GM18520 (cell line): ENCODE data around the gene DNAJC22.
"Not testable (repeated sequence)": the region's sequence is repeated elsewhere in the genome, so short reads cannot be mapped to it uniquely, and the experiment has no call there.

Experiments used
- ATAC-seq: cut with Tn5 transposase; IDR thresholded peaks from one replicate; pipeline ENCODE4 v1.9.1; 2021; ENCODE audit not compliant: unreplicated experiment

DNAJC22 gene

DNA sequence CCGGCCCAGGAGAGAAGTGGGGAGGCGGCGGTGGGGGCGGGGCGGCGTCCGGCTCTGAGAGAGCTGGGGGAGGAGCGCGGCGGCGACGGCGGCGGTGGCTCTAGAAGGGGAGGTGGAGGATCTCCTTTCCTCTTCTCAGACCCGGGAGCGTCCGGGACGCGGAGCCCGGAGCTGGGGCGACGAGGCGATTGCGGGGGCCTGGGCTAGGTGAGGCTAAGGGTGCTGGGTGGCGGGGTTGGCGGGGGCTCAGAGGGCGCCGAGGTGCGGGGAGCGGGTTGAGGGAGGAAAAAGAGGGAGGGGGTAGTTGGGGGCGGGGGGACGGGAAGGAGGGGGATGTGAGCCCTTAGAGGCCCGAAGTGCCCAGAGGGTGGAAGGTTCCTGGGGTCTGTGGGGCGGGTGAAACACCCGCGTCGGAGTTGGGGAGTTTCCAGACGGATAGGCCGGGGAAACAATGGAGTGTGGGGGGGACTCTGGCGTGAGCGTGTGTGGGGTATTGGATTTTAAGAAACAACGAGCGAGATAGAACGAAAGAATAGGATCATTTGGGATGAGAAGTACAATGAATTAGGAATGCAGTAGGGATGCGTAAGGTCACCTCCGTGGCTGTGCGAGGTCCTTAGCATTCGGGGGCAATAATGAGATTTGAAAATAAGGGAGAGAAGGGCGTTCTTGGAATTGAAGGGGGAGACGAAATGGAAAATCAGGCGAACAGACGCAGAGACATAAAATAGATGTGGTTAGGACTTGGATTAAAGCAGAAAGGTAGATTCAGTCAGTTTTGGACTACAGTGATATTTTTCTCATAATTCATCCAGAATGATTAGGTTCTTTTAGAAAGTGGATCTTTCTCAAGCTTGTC lies 20.9 kb downstream of the DNAJC22 start, which contains the start of gene SPATS2:
TSS of gene SPATS2 (plus strand) at position 82 of the 859 bp plus-strand sequence. CDS start 93,551 bp downstream, outside the sequence.
- ATAC-seq, result no peak

DNA sequence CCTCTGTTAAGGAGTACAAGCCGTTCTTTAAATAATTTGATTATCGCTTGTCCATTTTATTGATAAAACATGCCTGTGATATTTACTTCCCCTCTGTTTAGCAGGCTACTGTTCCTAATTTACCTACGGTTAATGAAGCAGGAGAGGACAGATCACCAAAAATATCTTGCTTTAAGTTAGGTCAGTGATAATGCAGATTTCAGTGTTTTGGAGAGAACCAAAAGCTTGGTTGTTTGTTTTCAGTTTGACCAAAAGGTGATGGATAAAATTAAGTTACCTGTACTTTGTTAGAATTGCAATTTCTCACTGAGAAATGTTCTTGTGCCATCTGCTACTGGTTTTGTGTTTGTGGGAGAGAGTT lies 21.5 kb downstream of the DNAJC22 start:
- no peak for ATAC-seq

DNA sequence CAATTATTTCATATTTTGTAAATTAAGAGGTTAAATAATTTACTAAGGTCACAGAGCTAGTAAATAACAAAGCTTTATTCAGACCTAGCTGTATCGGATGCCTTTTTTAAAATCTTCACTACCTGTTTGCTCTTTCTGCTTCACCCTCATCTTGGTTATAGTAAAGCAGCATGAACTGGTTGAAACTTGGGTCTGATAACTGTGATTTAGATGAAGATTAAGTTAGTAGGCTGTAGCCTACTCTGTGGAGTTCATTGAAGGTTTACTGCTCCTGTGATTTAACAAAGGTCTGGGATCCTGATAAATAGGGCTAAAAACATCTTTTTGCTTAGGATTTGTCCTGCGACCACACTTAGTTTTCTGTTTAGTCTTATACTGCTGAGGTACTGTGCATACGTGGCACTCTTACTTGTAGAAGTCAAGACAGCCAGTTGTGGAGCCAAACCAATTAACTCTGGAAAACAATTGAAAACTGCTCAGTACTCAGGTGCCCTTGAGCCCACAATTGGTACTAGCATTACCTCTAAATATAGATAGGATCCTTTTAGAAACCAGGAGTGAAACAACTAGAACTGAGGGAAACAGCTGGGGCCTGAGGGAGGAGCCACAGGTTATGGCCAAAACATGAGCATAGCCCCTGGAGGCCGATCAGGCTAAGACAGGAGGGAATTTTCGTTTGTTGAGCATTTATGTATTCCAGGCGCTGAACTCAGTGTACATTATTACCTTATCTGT lies 22.9 kb downstream of the DNAJC22 start:
- no peak for ATAC-seq

DNA sequence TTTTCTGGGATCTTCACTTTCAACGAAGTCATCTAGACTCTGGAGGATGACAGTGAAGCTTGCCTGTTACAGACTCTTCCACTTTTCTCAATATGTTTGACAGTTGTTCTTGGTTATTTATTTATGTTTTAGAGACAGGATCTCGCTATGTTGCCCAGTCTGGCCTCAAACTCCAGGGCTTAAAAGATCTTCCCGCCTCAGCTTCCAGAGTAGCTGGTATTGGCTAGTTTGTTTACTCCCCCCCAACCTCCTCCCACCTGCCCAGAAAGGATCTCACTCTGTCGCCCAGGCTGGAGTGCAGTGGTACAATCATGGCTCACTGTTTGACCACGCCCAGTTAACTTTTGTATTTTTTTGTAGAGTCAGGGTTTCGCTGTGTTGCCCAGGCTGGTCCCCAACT lies 23.9 kb downstream of the DNAJC22 start:
- no peak for ATAC-seq

DNA sequence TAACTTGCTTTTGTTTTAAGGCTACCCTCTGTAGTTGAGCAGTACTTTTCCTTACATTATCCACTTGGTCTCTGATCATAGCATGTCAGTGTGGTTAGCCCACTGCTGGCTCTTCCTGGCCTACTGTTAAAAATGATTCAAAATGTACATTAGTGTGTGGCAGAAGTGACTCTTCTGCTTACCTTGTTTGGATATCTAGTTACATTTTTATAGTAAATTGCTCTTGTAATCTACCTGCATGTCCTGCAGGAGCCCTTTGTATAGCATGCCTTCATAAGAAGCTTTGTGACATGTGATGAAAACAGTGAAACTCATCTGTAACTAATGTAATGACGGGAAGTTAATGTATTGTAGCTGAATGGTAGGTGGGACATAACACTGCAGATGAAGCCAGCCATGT lies 28.7 kb downstream of the DNAJC22 start:
- ATAC-seq, result no peak

DNA sequence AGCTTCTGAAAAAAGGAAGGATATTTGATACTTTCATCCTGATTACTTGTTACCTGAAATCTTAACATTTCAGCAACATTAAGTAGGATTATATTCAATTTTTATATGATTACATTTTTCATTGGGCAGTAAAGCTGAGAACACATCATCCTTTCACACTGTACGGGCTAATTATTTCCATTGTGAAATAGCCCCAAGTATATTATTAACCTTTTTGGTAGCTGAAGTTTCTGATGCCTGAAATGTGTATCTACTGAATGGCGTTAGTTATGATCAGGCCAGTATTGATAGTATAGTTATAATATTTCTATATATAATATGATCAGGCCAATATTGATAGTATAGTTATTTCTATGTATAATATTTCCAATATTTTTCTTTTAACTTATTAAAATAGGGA lies 30.7 kb downstream of the DNAJC22 start:
- ATAC-seq, result no peak

DNA sequence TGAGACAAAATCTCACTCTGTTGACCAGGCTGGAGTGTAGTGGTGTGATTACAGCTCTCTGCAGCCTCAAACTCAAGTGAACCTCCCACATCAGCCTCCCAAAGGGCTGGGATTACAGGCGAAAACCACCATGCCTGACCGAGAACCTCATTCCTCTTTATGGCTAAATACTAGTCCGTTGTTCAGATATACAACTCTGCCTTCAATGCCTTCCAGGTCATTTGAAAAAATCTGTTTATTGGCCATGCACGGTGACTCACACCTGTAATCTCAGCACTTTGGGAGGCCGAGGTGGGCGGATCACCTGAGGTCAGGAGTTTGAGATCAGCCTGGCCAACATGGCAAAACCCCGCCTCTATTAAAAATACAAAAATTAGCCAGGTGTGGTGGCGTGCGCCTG lies 33.5 kb downstream of the DNAJC22 start:
- ATAC-seq, result not testable (repeated sequence)

DNA sequence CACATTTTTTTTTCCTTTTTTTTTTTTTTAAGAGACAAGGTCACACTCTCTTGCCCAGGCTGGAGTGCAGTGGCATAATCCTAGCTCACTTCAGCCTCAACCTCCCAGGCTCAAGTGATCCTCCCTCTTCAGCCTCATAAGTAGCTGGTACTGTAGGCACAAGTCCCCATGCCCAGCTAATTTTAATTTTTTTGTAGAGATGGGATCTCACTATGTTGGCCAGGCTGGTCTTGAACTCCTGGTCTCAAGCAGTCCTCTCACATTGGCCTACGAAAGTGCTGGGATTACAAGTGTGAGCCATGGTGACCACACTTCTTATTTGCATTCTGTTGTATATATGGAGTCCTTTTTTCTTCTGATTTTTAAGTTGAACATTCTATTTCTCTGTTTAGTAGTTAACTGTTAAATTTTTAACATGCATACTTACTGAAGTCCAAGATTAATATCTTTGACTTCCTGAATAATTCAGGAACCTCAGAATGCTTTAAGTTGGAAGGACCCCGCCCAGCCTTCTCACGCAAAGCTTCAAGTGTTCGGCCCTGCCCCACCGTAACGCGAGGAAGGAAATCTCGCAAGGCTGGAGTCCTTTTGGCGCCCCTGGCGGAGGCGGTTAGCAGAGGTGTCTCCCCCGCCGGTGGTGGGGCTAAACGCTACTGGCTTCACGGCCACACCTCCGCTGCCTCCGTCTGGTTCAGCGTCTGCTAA lies 42.1 kb downstream of the DNAJC22 start:
- ATAC-seq, result no peak

DNA sequence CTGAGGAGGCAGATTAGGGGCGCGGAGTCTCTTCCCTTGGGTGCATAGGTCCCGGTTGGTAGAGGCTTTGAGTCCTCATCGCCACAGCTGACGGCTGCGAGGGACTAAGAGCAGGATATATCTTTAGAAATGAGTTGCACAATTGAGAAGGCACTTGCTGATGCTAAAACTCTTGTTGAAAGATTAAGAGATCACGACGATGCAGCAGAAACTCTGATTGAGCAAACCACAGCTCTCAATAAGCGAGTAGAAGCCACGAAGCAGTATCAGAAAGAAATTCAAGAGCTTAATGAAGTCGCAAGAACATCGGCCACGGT lies 42.7 kb downstream of the DNAJC22 start:
- no peak for ATAC-seq

DNA sequence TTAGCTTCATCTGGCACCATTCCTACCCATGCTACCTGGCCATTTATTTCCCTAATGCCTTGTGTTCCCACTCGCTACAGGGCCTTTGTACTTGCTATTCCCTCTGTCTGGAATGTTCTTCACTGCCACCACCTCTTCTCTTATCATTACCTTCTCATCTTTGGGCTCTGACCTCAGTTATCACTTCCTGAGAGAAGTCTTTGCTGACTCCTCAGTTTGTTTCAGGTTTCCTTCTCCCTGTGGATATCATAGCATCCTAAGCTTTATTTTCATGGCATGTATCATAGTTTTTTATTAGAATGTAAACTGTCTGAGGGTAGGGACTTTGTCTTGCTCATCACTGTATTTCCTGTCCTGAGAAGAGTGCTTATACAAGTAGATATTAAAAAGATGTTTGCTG lies 50.3 kb downstream of the DNAJC22 start:
- ATAC-seq, result no peak

DNA sequence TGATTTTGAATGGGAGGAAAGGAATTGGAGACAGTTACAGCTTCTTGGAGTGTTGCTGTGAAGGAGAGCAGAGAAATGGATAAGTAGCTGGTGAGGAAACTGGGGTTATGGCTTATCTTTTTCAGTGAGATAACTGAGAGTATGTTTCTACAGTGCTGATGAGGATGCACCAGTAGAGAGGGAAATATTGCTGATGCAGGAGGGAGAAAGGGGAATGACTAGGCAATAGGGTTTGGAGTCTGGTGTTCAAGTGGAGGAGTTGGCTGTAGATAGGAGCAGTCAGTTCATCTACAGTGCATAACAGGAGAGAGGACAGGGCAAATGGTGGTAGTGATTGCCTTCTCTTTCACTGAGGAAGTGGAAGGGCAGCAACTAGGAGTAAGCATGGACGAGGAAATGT lies 53.6 kb downstream of the DNAJC22 start:
- no peak for ATAC-seq
